ENCODE results near the gene AFMID. TPM values are rescaled to one million over a fixed set of nuclear protein-coding genes. Genes with fewer than 3 reads are reported as not detected.

AFMID gene
- total and polyA plus RNA-seq, 2 of the 8 experiments (the other 6 are each of a cell fraction or from before 2014, with no cell fraction given) = 49.0 to 53.0 TPM

- H3K14ac ChIP-seq (ENCODE audit: insufficient read length) = no peak overlapping the region
- FAIRE-seq (no peak), DNase-seq (ENCODE audit: low read depth in 1 of 2, low spot score in 2 of 2) (no peak)
- H3K9me3 ChIP-seq (ENCODE audit: insufficient read depth in 2 of 2, low read depth in 1 of 2, low read length in 1 of 2) = no peaks in the 10 kb centered on the region
- no peak overlapping the region for H2AK5ac ChIP-seq (ENCODE audit: low read depth, low read length)
- H3K4me1 ChIP-seq (replicated peaks in 1 of 4; ENCODE audit: control insufficient read depth in 3 of 4, insufficient read depth in 4 of 4, low read length in 3 of 4) = no peaks in the 10 kb centered on the region
- no peak overlapping the region for H3K23ac ChIP-seq (ENCODE audit: insufficient read length)
- H3K56ac ChIP-seq (replicated peaks; ENCODE audit: insufficient read length, low read depth, low read length) = no peak overlapping the region
- H2BK5ac ChIP-seq (ENCODE audit: low read depth, low read length) = no peak overlapping the region
- H3K27me3 ChIP-seq (replicated peaks in 1 of 4; ENCODE audit: control insufficient read depth in 3 of 4, extremely low read depth in 1 of 4, insufficient read depth in 3 of 4, low read length in 3 of 4) = peaks cover 0 to under 1% (median under 1%) of the 10 kb centered on the region in 4 experiments; a peak in 1 of 7 replicates
- no peaks in the 10 kb centered on the region for H3K23me2 ChIP-seq (ENCODE audit: low read depth, low read length)
- H4K20me1 ChIP-seq (replicated peaks in 1 of 2; ENCODE audit: control insufficient read depth in 1 of 2, insufficient read depth in 2 of 2, low read length in 2 of 2) = peaks cover 0 to 3% of the 10 kb centered on the region in 2 experiments
- no peak overlapping the region for H3K9ac ChIP-seq (replicated peaks in 1 of 4; ENCODE audit: extremely low read depth in 1 of 4, low read depth in 3 of 4, low read length in 3 of 4)
- no peak overlapping the region for H4K8ac ChIP-seq (ENCODE audit: extremely low read depth, insufficient read depth, low read length)
- no peak overlapping the region for H2BK12ac ChIP-seq (ENCODE audit: low read depth, low read length)
- 93% methylated on average over 16 of the region's 16 CpGs; no CpG with 5 or more reads in 1 of the 2 experiments for WGBS, 2 experiments (ENCODE audit: extremely low coverage in 1 of 2, insufficient coverage in 1 of 2, insufficient read length in 1 of 2, insufficient replicate concordance in 2 of 2, low coverage in 1 of 2, low lambda C conversion rate in 2 of 2, missing lambda C conversion rate in 1 of 2)
- no peaks in the 10 kb centered on the region for H3K79me1 ChIP-seq (ENCODE audit: low read depth, low read length)
- no peak overlapping the region for H3K18ac ChIP-seq (ENCODE audit: extremely low read depth, low read length)
- no peak overlapping the region for H4K91ac ChIP-seq (replicated peaks; ENCODE audit: insufficient read length, low read length)
- H2BK120ac ChIP-seq (replicated peaks; ENCODE audit: low read depth, low read length) = no peak overlapping the region
- no peak overlapping the region for H2BK20ac ChIP-seq (ENCODE audit: low read length)
- no peak overlapping the region for H4K5ac ChIP-seq (ENCODE audit: insufficient read length, low read depth, low read length)
- H3K36me3 ChIP-seq (ENCODE audit: control insufficient read depth in 2 of 4, insufficient read depth in 4 of 4, low read length in 3 of 4) = peaks cover 13 to 33% (median 26%) of the 10 kb centered on the region in 4 experiments
- H3K27ac ChIP-seq (ENCODE audit: low read depth, low read length) = no peak overlapping the region
- H3K4me3 ChIP-seq (ENCODE audit: extremely low read depth in 1 of 4, insufficient read depth in 2 of 4, low read depth in 3 of 4, low read length in 4 of 4) = no peak overlapping the region
- no peak overlapping the region for H3K4me2 ChIP-seq (ENCODE audit: insufficient read depth in 1 of 2, low read depth in 2 of 2, low read length in 2 of 2)
- CTCF ChIA-PET (ENCODE audit: partially characterized antibody) = interaction anchor here (1.0 to 3.3 kb wide), 5 partner anchors 9 to 44 kb away, joined by 3 to 27 read pairs (median 4); no protein-coding TSS in a partner anchor
- peaks cover 0 to 2% of the 10 kb centered on the region in 2 experiments; a peak in 1 of 4 replicates for H3K79me2 ChIP-seq (ENCODE audit: control insufficient read depth in 1 of 2, insufficient read depth in 2 of 2, low read length in 2 of 2)
- no peak overlapping the region for H2BK15ac ChIP-seq (ENCODE audit: low read length)
- H3K4ac ChIP-seq (replicated peaks; ENCODE audit: insufficient read length, low read depth, low read length) = no peak overlapping the region
- no peak overlapping the region for H2AFZ ChIP-seq (ENCODE audit: low read length)
- POLR2A ChIA-PET (ENCODE audit: partially characterized antibody) = interaction anchor here (0.6 to 4.1 kb wide), 11 partner anchors 11 to 83 kb away, joined by 3 to 19 read pairs (median 4); partner anchors contain the start of genes AFMID, BIRC5 and TK1
- no peak for TF ChIP-seq NANOG (IDR thresholded peaks at IDR 0.05; ENCODE audit: insufficient read depth, low read depth, low read length, poor library complexity, severe bottlenecking)
- TF ChIP-seq GABPA (IDR thresholded peaks at IDR 0.05; ENCODE audit: borderline replicate concordance, insufficient read depth, low read length) = no peak
- no peak for TF ChIP-seq FOSL1 (IDR thresholded peaks at IDR 0.05; ENCODE audit: insufficient read depth, low read depth, low read length)
- no peak for TF ChIP-seq ASH2L (IDR thresholded peaks at IDR 0.05; ENCODE audit: low read length)
- no peak for TF ChIP-seq TAF7 (optimal IDR thresholded peaks at IDR 0.05; ENCODE audit: borderline replicate concordance, low read depth, low read length)
- no peak for TF ChIP-seq NRF1 (IDR thresholded peaks at IDR 0.05; ENCODE audit: low read depth, low read length)
- TF ChIP-seq SP1 (IDR thresholded peaks at IDR 0.05; ENCODE audit: low read depth, low read length) = no peak
- no peak for TF ChIP-seq HDAC6 (IDR thresholded peaks at IDR 0.05; ENCODE audit: low read depth, low read length)
- no peak for TF ChIP-seq RFX5 (IDR thresholded peaks at IDR 0.05; ENCODE audit: borderline replicate concordance, low read depth, low read length)
- no peak for TF ChIP-seq TAF1 (IDR thresholded peaks at IDR 0.05; ENCODE audit: low read depth, low read length)
- no peak for TF ChIP-seq SP2 (IDR thresholded peaks at IDR 0.05; ENCODE audit: low read length)
- TF ChIP-seq CTBP2 (IDR thresholded peaks at IDR 0.05; ENCODE audit: borderline replicate concordance, insufficient read depth, insufficient read length, low read length) = no peak
- TF ChIP-seq TCF12 (IDR thresholded peaks at IDR 0.05; ENCODE audit: low read depth, low read length) = no peak
Observed at GRCh38 chr17:78225088-78225865, 38.1 kb downstream of the AFMID start.

All from H1 (cell line).